Stimulated activated CD4-positive, alpha-beta T cell treated with anti-CD3 and anti-CD28 coated beads, Interleukin-1b, Interleukin-23, amount 100 ng/mL, for 1 hour (primary cell): Measurements from ENCODE around the gene ACTN1.
"Not testable (repeated sequence)": the region's sequence is repeated elsewhere in the genome, so short reads cannot be mapped to it uniquely, and the experiment has no call there.

Source experiments
- DNase-seq, 2 donors: peaks; one replicate each; pipeline ENCODE4 v3.0.0-alpha.2; 2020; ENCODE audit warnings: low read depth in 2 of 2

ACTN1 gene

DNA sequence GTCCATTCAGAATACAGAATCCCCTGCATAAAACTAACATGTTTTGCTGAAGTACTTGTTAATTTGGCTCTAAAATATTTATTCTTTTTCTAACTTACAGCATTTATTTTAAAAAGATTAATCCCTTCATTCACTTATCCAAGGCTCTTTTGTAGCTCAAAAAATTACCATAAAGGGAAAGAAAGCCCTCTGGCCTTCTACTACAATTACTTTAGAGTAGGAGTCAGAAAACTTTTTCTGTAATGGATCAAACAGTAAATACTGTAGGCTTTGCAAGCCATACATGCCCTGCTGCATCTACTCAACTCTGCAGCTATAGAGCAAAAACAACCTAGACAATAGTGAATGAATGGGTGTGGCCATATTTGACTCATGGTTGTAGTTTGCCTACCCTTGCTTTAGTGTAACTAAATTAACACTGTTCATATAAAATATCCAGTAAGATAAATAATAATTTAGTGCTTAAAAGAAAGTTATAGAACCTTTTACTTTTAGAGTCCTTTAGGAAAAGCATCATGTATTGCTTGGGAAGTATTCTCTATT, 112.0 kb downstream of the ACTN1 start:
- DNase-seq = no peak

DNA sequence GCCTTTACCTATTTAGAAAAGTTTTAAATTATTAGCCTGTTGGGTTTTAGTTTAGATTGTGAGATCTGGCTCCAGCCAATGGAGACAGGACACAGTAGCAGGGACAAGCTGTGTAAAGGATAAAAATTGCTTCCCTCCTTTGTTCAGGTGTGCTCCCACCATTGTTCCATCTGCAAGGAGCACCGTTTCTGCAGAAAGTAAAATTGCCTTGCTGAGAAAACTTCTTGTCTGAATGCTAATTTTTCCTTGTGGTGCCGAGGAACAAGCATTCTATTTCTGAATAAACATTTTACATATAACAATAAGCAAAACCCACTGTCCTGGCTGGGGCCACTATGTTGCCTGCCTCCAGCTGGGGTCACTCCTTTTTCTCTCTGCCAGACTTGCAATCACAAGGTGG, 113.6 kb downstream of the ACTN1 start:
- DNase-seq = no peak

DNA sequence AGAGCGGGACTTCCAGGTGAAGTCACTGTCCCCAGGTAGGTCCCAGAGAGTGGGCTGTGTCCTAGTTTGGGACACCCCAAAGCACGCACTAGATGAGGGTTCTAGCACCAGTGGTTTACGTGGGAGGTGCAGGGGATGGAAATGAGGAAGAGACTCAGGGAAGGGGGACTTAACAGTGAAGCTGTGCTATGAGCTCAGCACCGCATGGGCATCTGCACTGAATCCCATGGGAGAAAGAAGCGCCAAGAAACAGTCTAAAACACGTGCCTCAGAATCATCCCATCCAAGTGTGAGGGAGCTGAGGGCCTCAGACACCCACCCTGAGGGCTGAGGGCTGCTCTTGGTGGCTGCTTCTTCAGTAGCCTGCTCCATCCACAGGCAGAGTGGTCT, 114.7 kb downstream of the ACTN1 start:
- DNase-seq = no peak

DNA sequence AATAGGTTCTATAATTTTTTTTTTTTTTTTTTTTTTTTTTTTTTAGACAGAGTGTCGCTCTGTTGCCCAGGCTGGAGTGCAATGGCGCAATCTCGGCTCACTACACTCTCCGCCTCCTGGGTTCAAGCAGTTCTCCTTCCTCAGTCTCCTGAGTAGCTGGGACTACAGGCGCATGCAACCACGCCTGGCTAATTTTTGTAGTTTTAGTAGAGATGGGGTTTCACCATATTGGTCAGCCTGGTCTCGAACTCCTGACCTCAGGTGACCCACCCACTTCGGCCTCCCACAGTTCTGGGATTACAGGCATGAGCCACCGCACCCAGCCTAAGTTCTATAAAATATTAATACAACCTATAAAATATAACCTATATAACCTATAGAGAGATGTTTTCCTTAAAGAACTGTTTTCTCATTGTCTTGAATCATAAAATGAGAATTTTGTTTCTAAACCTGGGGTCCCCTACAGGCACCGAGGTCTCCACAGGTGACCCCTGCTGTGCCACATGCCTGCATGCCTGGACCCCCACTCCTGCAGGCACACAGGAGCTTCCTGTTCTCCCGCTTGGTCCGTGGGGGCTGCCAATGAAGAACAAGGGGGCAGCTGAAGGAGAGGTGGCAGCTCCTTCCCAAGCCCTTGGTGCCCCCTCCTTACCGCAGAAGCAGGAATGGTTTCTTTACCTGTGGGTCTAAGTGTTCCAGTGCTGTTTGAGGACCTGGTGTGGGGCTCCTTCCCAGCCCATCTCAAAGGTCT, 115.3 kb downstream of the ACTN1 start:
- DNase-seq = no peak

DNA sequence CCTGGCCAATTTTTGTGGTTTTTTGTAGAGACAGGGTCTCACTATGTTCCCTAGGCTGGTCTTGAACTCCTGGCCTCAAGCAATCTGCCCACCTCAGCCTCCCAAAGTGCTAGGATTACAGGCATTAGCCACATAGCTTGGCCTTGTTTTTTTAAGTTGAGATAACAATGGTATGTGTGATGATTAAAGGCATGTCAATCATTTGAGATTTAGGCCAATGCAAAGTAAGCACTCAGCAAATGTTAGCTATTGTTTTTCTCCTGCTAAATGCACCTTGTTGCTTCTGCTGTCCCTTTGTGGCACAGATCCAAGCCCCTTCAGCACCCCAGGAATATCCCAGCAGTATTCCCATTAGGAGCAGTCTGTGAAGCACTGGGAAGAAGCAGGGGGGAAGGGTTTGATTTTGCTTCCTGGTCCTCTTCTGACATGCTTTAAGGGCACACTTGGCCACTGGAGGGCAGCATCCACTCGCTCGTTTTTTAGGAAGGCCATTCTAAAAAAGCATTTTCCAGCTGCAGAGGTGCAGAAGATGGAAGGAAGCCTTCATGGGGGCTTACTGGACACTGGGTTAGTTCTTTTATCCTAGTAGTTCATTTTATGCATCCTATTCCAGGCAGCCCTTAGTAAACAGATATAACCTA, 116.0 kb downstream of the ACTN1 start:
- DNase-seq = peak; percentile 23 to 42

DNA sequence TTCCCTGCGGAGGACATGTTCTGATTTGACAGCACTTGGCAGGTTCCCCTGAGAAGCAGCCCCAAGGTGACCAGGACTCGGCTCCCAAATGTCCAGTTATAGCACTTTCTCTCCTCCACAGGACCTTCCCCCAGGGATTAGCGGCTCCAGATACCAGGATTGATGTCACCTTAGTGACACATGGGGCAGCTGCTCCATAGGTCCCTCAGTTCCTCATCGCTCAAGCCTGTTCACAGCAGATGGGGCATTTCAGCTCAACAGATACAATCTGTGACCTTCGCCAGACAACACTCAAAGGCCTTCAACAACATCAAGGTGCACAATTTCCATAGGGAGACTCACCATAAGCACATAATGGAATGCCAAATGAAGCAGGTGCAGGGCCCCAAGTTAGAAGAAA, 118.3 kb downstream of the ACTN1 start:
- DNase-seq = no peak

DNA sequence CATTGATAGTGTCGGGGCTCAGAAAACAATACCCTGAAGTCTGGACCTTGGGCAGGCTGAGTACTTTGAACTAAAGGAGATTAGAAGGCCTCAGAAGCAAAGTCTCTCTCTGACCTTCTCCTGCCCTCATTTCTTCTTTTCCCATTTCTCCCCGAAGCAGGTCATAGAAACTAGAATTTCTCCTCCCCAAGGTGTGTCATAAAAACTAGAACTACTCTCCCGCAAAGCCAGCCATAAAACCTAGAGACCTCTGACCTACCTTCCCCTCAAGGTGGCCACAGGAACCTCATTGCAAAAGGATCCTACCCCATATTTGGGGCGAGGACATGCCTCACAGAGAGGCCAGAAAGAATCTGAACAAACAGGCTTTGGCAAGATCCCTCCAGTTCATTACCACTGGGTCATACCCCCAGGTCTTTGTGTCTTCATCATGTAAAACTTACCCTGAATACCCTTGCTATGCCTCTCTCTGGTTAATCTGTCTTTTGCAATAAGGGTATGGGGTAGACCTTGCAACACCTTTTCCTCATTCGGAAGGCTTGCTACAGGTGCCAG, 121.5 kb downstream of the ACTN1 start:
- DNase-seq = no peak

DNA sequence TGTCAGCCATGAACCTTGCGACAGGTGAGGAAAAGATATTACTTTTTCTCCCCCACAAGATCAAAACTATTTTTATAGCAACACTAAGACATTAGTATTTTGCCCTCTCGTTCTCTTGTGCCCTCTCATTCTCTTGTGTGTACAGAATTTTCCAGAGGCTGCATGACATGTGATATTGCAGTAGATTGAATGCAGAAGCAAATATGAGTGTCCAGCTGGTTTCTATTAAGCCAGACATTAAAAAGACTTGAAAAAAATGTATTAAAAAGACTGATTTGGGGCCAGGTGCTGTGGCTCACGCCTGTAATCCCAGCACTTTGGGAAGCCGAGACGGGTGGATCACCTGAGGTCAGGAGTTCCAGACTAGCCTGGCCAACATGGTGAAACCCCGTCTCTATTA, 122.5 kb downstream of the ACTN1 start:
- DNase-seq = no peak

DNA sequence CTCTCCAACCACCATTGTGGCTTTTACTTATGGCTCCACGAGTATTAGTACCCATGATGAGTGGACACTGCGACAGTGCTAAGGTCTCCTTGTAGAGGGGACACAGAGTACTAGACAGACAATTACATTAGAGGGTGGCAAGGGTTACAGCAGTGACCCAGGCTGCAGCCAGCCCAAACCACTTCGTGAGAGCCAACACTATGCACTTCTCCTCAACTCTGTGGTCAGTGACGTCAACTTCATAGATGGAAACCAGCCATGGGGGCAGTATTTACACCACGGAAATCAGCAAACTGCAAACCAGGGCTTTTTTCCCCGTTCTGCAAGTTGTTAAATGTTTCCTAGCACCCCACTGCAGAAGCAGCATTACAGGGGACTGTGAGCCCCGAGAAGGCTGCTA, 124.7 kb downstream of the ACTN1 start:
- DNase-seq = no peak

DNA sequence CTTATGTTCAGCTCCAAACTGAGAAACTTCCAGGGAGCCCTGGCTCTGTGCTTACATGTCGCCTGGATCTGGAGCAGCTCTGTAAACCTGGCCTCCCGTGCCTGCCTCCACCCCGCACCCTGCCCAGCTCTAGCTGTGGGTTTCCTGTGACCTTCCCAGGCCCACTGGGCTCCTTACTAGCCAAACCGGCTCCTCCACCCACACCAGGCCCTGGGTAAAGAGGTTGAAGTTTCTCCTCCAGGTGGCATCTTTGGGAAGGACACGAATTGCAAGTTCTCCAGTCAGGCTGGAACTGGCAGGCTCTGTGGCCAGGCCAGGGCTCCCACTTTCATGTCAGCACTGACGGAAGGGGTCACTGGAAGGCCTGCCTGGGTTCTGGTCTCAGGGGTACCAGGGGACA, 125.4 kb downstream of the ACTN1 start:
- DNase-seq = no peak

DNA sequence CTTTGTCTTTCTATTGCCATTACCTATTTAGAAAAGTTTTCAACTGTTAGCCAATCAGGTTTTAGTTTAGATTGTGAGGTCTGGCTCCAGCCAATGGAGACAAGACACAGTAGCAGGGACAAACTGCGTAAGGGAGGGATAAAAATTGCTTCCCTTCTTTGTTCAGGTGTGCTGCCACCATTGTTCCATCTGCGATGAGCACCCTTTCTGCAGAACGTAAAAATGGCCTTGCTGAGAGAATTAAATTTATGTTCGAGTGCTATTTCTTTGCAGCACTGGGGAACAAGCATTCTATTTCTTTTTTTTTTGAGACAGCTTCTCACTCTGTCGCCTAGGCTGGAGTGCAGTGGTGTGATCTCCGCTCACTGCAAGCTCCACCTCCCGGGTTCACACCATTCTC, 126.6 kb downstream of the ACTN1 start:
- not testable (repeated sequence) for DNase-seq

DNA sequence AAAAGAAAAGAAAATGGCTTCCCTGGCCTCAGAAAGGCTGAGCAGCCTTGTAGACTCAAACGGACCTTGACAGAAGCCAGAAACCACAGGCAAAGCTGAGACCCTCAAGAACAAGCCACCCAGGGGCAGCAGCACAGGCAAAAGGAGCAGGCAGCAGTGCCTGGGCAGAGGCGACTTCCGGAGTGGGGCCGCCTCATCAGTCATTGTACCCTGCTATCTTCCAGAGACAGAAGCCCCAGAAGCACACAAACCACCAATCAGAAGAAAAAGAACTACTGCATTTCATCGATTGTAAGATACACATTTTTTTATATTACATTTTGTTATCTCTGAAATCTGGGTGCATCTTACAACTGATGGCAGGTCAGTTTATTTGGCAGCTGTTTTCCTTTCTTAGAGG, 128.0 kb downstream of the ACTN1 start:
- no peak for DNase-seq

DNA sequence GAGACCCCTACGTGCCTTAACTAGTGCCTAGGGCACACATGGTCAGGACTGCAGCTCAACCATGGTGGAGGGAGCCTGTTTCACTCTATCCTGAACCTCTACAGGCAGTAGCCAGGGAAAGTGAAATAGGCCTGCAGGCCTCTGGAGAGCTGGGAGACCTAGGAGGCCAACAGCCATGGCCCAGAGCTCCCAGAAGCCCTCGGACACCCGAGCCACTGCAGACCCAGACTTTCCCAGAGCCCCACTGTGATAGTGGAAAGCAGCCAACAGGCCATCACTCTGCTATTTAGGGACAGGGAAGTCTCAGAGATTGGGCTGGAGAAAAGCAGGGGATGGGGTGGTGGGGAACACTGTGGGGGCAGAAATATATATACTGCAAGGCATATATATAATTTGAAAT, 129.7 kb downstream of the ACTN1 start:
- DNase-seq = no peak

DNA sequence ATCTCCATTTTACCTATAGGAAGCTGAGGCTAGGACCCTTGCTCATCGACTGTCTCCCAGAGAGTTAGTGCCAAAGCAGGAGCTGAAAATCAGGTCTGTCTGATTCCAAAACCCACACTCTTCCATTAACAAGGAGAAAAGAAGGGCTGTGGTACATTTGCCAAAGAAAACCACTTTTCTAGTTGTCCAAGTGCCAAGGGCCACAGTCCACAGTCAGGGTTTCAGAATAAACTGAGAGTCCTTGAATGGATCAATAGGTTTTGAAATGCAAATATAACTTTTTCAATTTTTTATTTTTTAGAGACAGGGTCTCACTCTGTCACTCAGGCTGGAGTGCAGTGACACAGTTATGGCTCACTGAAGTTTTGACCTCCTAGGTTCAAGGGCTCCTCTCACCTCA, 130.8 kb downstream of the ACTN1 start:
- DNase-seq = no peak

DNA sequence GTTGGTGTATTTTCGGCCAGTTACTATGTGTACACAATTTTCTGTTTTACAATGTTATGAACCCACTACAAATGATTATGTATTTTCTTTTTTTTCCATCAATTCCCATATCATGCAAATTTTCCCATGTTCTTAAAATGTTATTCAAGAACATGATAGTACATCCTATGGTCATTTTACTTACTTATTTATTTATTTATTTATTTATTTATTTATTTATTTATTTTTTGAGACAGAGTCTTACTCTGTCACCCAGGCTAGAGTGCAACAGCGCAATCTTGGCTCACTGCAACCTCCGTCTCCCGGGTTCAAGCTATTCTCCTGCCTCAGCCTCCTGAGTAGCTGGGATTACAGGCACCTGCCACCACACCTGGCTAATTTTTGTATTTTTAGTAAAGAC, 131.5 kb downstream of the ACTN1 start:
- DNase-seq = not testable (repeated sequence)

DNA sequence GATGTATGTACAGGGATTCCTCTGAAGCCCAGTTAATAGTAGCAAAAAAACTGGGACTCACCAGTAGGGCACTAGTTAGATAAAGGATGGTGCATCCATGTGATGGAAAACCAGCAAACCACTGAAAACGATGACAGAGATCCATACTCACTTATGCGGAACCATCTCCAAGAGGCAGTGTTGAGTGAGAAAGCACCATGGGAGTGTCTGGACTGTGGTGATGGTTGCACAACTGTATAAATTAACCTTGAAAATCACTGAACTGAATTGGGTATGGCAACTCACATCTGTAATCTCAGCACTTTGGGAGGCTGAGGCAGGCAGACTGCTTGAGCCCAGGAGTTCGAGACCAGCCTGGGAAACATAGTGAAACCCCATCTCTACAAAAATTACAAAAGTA, 132.6 kb downstream of the ACTN1 start:
- DNase-seq = no peak

DNA sequence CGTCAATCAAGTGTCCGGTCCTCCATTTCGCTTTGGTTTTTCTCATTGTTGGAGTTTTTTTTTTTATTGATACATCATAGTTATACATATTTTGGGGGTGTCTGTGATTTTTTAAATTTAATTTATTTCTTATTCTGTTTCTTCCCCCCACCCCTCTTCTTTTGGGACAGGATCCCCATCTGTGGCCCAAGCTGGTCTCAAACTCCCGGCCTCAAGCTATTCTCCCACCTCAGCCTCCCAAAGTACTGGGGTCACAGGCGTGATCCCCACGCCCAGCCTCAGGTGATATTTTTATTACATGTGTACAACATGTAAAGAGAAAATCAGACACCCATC, 134.9 kb downstream of the ACTN1 start:
- no peak for DNase-seq

DNA sequence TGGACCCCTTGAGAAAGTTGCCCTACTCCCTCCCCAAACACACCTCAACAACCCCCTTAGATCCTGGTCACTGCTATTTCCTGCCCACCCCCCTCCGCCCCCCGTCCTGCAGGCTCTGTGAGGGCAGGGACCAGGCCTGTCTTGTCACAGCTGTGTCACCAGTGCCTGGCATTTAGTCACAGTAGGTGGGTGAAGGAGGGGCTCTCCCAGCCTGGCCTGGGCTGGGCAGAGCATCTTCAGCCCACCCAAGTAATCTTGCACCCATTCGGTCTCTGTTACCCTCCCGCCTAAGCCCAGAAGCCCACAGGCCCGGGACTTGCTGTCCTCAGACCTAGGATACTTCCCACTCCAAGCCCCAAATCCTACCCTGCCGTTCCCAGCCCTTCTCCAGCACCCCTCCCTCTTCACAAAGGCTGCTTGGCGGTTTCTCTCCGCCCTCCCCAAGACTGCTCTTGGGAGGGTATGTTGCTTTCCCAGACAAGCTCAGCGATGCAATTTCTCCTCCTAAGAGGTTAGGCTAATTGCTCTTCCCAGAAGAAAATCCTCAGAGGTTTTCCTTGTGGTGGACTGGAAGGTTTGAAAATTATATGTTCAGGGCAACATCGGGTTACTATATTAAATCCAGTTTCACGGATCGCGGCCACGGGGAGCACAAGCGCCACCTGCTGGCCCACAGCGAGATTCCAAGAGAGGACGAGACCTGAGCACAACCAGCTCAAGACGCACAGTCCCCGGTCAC, 135.5 kb downstream of the ACTN1 start:
- DNase-seq = peak; percentile 52 to 68

DNA sequence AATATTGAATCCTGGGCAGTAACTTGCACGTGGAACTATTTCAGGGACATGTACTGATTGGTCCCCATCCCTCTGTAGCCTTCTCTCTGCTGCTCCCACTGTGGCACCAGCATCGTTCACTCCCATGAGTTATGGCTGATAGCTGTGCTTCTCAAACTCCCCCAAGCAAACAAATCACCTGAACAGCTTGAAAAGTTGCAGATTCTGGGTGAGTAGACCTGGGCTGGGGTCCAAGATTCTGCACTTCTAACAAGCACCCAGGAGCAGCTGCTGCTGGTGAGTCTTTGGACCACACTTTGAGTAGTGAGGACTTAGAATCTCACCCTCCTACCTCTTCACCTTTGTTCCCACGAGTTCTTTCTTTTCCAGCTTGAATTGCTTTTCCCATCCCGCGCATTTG, 136.8 kb downstream of the ACTN1 start:
- no peak for DNase-seq

DNA sequence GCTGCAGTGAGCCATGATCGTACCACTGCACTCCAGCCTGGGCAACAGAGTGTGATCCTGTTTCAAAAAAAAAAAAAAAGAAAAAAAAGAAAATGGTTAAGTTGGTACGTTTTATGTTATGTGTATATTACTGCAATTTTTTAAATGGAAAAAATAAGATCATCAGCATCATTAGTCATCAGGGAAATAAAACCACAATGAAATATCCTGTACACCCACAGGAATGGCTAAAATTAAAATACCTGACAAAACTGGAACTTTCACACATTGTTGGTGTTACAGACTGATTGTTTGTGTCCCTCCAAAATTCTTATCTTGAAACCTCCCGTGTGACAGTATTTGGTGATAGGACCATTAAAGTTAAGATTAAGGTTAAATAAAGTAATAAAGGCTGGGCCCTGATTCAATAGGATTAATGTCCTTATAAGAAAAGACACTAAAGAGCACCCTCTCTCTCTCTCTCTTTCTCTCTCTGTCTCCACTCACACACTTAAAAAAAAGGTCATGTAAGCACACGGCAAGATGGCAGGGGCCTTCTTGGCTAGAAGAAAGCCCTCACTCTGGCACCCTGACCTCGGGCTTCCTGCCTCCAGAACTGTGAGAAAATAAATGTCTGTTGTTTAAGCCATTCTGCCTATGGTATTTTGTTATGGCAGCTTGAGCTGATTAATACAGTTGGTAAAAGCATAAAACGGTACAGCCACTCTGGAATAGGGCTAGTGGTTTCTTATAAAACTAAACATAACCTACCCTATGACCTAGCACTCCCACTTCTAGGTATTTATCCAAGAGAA, 137.9 kb downstream of the ACTN1 start:
- no peak for DNase-seq

DNA sequence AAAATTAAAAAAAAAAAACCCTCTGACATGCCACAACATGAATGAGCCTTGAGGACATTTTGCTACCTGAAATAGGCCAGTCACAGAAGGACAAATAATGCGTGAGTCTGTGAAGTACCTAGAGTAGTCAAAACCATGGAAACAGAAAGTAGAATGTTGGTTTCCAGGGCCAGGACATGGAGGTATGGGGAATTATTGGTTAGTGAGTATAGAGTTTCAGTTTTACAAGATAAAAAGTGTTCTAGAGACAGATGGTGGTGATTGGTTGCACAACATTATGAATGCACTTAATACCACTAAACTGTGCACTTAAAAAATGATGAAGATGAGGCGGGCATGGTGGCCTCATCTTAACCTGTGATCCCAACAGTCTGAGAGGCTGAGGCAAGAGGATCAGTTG, 138.6 kb downstream of the ACTN1 start:
- DNase-seq = no peak

DNA sequence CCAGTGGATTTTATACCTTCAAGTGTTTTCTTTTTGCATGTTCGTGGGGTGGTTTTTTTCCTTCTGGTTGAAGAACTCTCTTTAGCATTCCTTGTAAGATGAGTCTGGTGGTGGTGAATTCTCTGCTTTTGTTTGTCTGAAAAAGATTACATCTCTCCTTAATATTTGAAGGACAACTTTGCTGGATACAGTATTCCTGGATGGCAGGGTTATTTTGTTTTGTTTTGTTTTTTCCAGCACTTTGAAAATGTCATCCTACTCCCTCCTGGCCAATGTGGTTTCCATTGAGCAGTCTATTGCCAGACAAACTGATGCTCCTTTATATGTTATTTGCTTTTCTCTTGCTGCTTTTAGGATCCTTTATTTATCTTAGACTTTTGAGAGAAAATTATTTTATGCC, 143.0 kb downstream of the ACTN1 start:
- no peak for DNase-seq
